ENCODE data around the gene GNPTAB. TPM values are rescaled to one million over a fixed set of nuclear protein-coding genes. Genes with fewer than 3 reads are reported as not detected.

Gene GNPTAB
- total and polyA plus RNA-seq, 2 of the 13 experiments (the other 11 are each of a cell fraction or from before 2014, with no cell fraction given) = 13.6 to 19.4 TPM

DNA sequence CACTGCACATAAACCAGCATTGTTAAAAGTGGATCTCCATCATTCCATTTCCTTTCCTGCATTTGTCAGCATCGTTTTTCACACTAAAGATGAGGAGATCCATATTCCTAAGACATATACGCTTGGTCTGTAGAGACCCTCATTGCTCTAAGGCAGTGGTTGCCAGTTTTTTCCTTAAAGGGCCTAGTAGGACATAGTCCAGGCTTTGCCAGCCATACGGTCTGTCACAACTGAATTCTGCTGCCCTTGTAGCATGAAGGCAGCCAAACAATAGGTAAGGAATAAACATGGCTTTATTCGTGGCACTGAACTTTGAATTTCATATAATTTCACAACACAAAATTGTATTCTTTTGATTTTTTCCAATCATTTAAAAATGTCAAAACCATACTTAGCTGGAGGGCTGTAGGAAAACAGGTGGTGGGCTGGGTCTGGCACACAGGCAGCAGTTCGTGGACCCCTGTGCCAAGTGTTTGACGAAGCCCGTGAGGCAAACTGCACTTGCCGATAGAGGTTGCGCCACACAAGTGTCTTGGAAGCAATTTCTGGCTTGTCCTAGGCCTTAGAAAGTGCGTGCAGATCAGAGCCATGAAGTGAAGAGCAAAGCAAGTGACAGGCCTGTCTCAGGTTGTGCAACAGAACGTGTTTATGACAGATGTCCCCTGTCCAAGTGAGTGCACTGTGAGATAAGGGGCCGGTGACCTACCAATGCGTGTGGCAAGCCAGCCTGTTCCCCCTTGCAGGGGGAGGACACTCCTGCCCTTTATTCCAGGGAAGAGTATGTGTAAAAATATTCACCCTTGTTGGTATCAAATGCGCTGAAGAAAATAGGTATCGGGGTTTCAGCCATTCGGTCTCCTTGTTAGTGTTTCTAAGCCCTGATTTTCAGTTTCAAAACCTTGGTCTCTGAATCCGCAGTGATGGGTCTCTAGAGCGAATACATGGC is 134.2 kb downstream of the GNPTAB start (continued):
- TF ChIP-seq, protein P1, sequence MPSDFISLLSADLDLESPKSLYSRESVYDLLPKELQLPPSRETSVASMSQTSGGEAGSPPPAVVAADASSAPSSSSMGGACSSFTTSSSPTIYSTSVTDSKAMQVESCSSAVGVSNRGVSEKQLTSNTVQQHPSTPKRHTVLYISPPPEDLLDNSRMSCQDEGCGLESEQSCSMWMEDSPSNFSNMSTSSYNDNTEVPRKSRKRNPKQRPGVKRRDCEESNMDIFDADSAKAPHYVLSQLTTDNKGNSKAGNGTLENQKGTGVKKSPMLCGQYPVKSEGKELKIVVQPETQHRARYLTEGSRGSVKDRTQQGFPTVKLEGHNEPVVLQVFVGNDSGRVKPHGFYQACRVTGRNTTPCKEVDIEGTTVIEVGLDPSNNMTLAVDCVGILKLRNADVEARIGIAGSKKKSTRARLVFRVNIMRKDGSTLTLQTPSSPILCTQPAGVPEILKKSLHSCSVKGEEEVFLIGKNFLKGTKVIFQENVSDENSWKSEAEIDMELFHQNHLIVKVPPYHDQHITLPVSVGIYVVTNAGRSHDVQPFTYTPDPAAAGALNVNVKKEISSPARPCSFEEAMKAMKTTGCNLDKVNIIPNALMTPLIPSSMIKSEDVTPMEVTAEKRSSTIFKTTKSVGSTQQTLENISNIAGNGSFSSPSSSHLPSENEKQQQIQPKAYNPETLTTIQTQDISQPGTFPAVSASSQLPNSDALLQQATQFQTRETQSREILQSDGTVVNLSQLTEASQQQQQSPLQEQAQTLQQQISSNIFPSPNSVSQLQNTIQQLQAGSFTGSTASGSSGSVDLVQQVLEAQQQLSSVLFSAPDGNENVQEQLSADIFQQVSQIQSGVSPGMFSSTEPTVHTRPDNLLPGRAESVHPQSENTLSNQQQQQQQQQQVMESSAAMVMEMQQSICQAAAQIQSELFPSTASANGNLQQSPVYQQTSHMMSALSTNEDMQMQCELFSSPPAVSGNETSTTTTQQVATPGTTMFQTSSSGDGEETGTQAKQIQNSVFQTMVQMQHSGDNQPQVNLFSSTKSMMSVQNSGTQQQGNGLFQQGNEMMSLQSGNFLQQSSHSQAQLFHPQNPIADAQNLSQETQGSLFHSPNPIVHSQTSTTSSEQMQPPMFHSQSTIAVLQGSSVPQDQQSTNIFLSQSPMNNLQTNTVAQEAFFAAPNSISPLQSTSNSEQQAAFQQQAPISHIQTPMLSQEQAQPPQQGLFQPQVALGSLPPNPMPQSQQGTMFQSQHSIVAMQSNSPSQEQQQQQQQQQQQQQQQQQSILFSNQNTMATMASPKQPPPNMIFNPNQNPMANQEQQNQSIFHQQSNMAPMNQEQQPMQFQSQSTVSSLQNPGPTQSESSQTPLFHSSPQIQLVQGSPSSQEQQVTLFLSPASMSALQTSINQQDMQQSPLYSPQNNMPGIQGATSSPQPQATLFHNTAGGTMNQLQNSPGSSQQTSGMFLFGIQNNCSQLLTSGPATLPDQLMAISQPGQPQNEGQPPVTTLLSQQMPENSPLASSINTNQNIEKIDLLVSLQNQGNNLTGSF (CRISPR knock-in tag; IDR thresholded peaks at IDR 0.05) = no peak
- TF ChIP-seq, protein P2, sequence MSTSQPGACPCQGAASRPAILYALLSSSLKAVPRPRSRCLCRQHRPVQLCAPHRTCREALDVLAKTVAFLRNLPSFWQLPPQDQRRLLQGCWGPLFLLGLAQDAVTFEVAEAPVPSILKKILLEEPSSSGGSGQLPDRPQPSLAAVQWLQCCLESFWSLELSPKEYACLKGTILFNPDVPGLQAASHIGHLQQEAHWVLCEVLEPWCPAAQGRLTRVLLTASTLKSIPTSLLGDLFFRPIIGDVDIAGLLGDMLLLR (CRISPR knock-in tag; IDR thresholded peaks at IDR 0.05) = no peak; the same call in 1 of the 2 replicates
- TF ChIP-seq PHF8 (CRISPR knock-in tag; IDR thresholded peaks at IDR 0.05) (no peak), ZNF180 (CRISPR knock-in tag; IDR thresholded peaks at IDR 0.05; ENCODE audit: borderline replicate concordance, low read depth) (no peak)
- TF ChIP-seq, protein P3, sequence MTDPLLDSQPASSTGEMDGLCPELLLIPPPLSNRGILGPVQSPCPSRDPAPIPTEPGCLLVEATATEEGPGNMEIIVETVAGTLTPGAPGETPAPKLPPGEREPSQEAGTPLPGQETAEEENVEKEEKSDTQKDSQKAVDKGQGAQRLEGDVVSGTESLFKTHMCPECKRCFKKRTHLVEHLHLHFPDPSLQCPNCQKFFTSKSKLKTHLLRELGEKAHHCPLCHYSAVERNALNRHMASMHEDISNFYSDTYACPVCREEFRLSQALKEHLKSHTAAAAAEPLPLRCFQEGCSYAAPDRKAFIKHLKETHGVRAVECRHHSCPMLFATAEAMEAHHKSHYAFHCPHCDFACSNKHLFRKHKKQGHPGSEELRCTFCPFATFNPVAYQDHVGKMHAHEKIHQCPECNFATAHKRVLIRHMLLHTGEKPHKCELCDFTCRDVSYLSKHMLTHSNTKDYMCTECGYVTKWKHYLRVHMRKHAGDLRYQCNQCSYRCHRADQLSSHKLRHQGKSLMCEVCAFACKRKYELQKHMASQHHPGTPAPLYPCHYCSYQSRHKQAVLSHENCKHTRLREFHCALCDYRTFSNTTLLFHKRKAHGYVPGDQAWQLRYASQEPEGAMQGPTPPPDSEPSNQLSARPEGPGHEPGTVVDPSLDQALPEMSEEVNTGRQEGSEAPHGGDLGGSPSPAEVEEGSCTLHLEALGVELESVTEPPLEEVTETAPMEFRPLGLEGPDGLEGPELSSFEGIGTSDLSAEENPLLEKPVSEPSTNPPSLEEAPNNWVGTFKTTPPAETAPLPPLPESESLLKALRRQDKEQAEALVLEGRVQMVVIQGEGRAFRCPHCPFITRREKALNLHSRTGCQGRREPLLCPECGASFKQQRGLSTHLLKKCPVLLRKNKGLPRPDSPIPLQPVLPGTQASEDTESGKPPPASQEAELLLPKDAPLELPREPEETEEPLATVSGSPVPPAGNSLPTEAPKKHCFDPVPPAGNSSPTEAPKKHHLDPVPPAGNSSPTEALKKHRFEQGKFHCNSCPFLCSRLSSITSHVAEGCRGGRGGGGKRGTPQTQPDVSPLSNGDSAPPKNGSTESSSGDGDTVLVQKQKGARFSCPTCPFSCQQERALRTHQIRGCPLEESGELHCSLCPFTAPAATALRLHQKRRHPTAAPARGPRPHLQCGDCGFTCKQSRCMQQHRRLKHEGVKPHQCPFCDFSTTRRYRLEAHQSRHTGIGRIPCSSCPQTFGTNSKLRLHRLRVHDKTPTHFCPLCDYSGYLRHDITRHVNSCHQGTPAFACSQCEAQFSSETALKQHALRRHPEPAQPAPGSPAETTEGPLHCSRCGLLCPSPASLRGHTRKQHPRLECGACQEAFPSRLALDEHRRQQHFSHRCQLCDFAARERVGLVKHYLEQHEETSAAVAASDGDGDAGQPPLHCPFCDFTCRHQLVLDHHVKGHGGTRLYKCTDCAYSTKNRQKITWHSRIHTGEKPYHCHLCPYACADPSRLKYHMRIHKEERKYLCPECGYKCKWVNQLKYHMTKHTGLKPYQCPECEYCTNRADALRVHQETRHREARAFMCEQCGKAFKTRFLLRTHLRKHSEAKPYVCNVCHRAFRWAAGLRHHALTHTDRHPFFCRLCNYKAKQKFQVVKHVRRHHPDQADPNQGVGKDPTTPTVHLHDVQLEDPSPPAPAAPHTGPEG (CRISPR knock-in tag; IDR thresholded peaks at IDR 0.05) = no peak
